Brain microvascular endothelial cell (primary cell): ENCODE results near the gene FAM163B.

Experiments
- DNase-seq: peaks from one replicate; pipeline ENCODE4 v3.0.0-alpha.2; 2020
- H3K27ac ChIP-seq: fragments of 250-450 bp; sonication (Bioruptor Pico); 2 replicates; pipeline ENCODE4 v1.5.1; 2020; ENCODE audit warnings: mild to moderate bottlenecking, moderate library complexity
- H3K27me3 ChIP-seq: fragments of 250-450 bp; sonication (Bioruptor Pico); replicated peaks from 2 replicates; pipeline ENCODE4 v1.5.1; 2020; ENCODE audit warnings: mild to moderate bottlenecking
- H3K36me3 ChIP-seq: fragments of 250-450 bp; sonication (Bioruptor Pico); replicated peaks from 2 replicates; pipeline ENCODE4 v1.5.1; 2020; ENCODE audit warnings: mild to moderate bottlenecking
- H3K4me3 ChIP-seq: 2 replicates; pipeline ENCODE4 v1.5.1; 2011; ENCODE audit warnings: low read depth, mild to moderate bottlenecking, control low read depth, low read length, moderate library complexity
- CTCF ChIP-seq: IDR thresholded peaks from 2 replicates; pipeline ENCODE4 v1.5.1; 2011; ENCODE audit warnings: low read depth, mild to moderate bottlenecking, moderate library complexity, low read length, control low read depth, inconsistent platforms; ENCODE audit errors: missing control alignments
- in situ Hi-C: cut with HindIII; loops from 2 replicates; pipeline ENCODE4 v1.10.0; 2017; ENCODE audit warnings: low sequenced_read_pairs, low pct_ligation_motif_present

Gene FAM163B

GRCh38 chr9:133581011-133581410 is 28.2 kb downstream of the FAM163B start:
- Histone ChIP-seq H3K27ac (no peak overlapping the region), H3K36me3 (no peaks in the 10 kb centered on the region), H3K27me3 (peaks cover 12% of the 10 kb centered on the region), H3K4me3 (no peak overlapping the region)
- TF ChIP-seq CTCF, result no peak
- in situ Hi-C loops, result no loop called here
- DNase-seq, result no peak

- Histone ChIP-seq H3K36me3 (no peaks in the 10 kb centered on the region), H3K4me3 (no peak overlapping the region), H3K27ac (no peak overlapping the region), H3K27me3 (peaks cover 6% of the 10 kb centered on the region)
- no peak for TF ChIP-seq CTCF
- no peak for DNase-seq
- in situ Hi-C loops, result no loop called here
These were observed 28.8 kb downstream of the FAM163B start for GRCh38 chr9:133580419-133580738.

GRCh38 chr9:133579601-133580418 is 29.4 kb downstream of the FAM163B start:
- in situ Hi-C loops, result no loop called here
- peaks cover under 1% of the 10 kb centered on the region for H3K27me3 ChIP-seq
- no peak for DNase-seq

GRCh38 chr9:133578524-133579441 is 30.4 kb downstream of the FAM163B start:
- in situ Hi-C loops, result no loop called here
- no peak overlapping the region for H3K27ac ChIP-seq
- H3K4me3 ChIP-seq, result no peak overlapping the region
- TF ChIP-seq CTCF, result no peak
- DNase-seq, result no peak
- H3K36me3 ChIP-seq, result no peaks in the 10 kb centered on the region
- no peaks in the 10 kb centered on the region for H3K27me3 ChIP-seq

More at GRCh38 chr9:133579601-133580418, 29.4 kb downstream of the FAM163B start:
- no peak for TF ChIP-seq CTCF
- Histone ChIP-seq H3K27ac (no peak overlapping the region), H3K4me3 (no peak overlapping the region), H3K36me3 (no peaks in the 10 kb centered on the region)

DNA sequence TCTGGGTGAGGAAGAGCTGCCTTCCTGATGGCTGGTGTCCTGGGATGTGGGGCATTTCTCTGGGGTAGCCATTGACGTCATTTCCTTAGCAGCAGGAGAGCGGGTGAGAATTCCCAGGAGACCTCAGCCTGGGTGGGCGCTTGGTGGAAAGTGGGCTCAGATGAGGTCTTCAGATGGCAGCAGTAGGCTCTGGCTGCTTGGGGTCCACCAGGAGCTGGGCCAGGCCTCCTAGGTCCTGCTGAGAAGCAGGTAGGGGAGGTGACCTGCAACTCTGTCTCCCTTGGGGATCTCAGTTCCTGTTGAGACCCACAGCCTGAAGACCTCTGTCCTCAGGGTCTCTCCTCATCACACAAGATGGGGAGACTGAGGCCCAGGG is 31.5 kb downstream of the FAM163B start:
- Histone ChIP-seq H3K27me3 (no peaks in the 10 kb centered on the region), H3K4me3 (no peak overlapping the region), H3K36me3 (no peaks in the 10 kb centered on the region), H3K27ac (no peak overlapping the region)
- no peak for TF ChIP-seq CTCF
- no peak for DNase-seq
- in situ Hi-C loops, result no loop called here
